Measurements from ENCODE around the gene C18orf63.
"Not testable (repeated sequence)": the region's sequence is repeated elsewhere in the genome, so short reads cannot be mapped to it uniquely, and the experiment has no call there.

DNA sequence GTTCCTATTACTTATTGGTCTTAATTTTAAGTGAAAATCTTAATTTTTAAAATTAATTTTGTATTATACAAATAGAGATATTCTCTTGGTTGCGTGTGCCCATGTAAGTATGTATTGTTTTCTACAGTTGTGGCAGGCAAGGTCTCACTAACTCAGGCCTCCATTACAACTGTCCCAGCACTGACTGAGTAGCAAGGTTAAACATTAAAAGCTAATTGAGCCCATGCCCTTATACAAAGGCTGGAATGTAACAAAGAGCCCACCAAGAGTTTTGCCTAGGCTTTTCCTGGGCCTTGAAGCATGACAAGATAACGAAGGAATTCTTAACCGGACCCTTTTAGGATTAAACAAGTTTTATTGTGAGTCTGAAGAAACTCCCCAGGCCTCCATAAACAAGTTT, 11.2 kb downstream of the C18orf63 start:
- TF ChIP-seq SMC3, POLR2A (IDR thresholded peaks at IDR 0.05; ENCODE audit: low read depth, low read length): not testable (repeated sequence)
- TF ChIP-seq, protein P1, sequence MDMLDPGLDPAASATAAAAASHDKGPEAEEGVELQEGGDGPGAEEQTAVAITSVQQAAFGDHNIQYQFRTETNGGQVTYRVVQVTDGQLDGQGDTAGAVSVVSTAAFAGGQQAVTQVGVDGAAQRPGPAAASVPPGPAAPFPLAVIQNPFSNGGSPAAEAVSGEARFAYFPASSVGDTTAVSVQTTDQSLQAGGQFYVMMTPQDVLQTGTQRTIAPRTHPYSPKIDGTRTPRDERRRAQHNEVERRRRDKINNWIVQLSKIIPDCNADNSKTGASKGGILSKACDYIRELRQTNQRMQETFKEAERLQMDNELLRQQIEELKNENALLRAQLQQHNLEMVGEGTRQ (IDR thresholded peaks at IDR 0.05; ENCODE audit: low read depth, low read length): not testable (repeated sequence)
- TF ChIP-seq, protein P2, sequence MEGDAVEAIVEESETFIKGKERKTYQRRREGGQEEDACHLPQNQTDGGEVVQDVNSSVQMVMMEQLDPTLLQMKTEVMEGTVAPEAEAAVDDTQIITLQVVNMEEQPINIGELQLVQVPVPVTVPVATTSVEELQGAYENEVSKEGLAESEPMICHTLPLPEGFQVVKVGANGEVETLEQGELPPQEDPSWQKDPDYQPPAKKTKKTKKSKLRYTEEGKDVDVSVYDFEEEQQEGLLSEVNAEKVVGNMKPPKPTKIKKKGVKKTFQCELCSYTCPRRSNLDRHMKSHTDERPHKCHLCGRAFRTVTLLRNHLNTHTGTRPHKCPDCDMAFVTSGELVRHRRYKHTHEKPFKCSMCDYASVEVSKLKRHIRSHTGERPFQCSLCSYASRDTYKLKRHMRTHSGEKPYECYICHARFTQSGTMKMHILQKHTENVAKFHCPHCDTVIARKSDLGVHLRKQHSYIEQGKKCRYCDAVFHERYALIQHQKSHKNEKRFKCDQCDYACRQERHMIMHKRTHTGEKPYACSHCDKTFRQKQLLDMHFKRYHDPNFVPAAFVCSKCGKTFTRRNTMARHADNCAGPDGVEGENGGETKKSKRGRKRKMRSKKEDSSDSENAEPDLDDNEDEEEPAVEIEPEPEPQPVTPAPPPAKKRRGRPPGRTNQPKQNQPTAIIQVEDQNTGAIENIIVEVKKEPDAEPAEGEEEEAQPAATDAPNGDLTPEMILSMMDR (conservative IDR thresholded peaks at IDR 0.05; ENCODE audit: low read depth, low read length): not testable (repeated sequence)

Measured in IMR-90 (cell line).